WTC11 (cell line): Measurements from ENCODE around the gene GPRC5C. TPM values are rescaled to one million over a fixed set of nuclear protein-coding genes. Genes with fewer than 3 reads are reported as not detected.

ENCODE experiments used
- ATAC-seq: fragments of 200-7000 bp; cut with Tn5 transposase; 2 replicates; pipeline ENCODE4 v1.10.0; 2021; ENCODE audit warnings: mild to moderate bottlenecking, moderate library complexity
- CTCF ChIA-PET: fragments of 300-600 bp; sonication (Branson Sonifier 250); formaldehyde crosslinking; loops from one replicate; lab custom pipeline; 2021; ENCODE audit warnings: antibody characterized with exemption; lab: Charles Lee
- POLR2A ChIA-PET: fragments of 350-600 bp; sonication (Branson Sonifier 250); formaldehyde crosslinking; loops from one replicate; lab custom pipeline; 2021; ENCODE audit warnings: antibody characterized with exemption; lab: Charles Lee
- DNase-seq: peaks from one replicate; pipeline ENCODE4 v3.0.0; 2021; ENCODE audit warnings: low spot score
- H3K27ac Mint-ChIP-seq: 2 replicates; pipeline ENCODE4 v1.8.0; 2021; ENCODE audit warnings: mixed read lengths
- H3K27me3 Mint-ChIP-seq: 2 replicates; pipeline ENCODE4 v1.8.0; 2021; ENCODE audit warnings: low read depth, mild to moderate bottlenecking, moderate library complexity, mixed read lengths
- H3K36me3 Mint-ChIP-seq: 2 replicates; pipeline ENCODE4 v1.8.0; 2021; ENCODE audit warnings: mixed read lengths
- H3K4me1 Mint-ChIP-seq: 2 replicates; pipeline ENCODE4 v1.8.0; 2022; ENCODE audit warnings: mixed read lengths
- H3K4me3 Mint-ChIP-seq: 2 replicates; pipeline ENCODE4 v1.8.0; 2021; ENCODE audit warnings: mild to moderate bottlenecking, moderate library complexity, mixed read lengths
- H3K9me3 Mint-ChIP-seq: 2 replicates; pipeline ENCODE4 v1.8.0; 2021; ENCODE audit warnings: mixed read lengths
- CBFB ChIP-seq: sonication (generic); formaldehyde crosslinking; IDR thresholded peaks from 2 replicates; pipeline ENCODE4 v1.8.1; 2022; ENCODE audit warnings: mild to moderate bottlenecking, low read depth, missing genetic modification reagents
- ESRRA ChIP-seq: sonication (generic); formaldehyde crosslinking; IDR thresholded peaks from 2 replicates; pipeline ENCODE4 v1.8.1; 2022; ENCODE audit warnings: mild to moderate bottlenecking, missing genetic modification reagents, borderline replicate concordance
- FOXP1 ChIP-seq: sonication (generic); formaldehyde crosslinking; IDR thresholded peaks from 2 replicates; pipeline ENCODE4 v1.8.0; 2022; ENCODE audit warnings: missing genetic modification reagents, mild to moderate bottlenecking, moderate library complexity, borderline replicate concordance
- GRHL2 ChIP-seq: fragments of 250-450 bp; sonication (Bioruptor Pico); IDR thresholded peaks from 2 replicates; pipeline ENCODE4 v1.8.0; 2022; ENCODE audit warnings: mild to moderate bottlenecking, moderate library complexity; ENCODE audit not compliant: insufficient replicate concordance, severe bottlenecking
- HMGXB4 ChIP-seq: sonication (generic); formaldehyde crosslinking; IDR thresholded peaks from 2 replicates; pipeline ENCODE4 v1.8.1; 2023; ENCODE audit warnings: mild to moderate bottlenecking, moderate library complexity, missing genetic modification reagents
- MLX ChIP-seq: sonication (generic); formaldehyde crosslinking; IDR thresholded peaks from 2 replicates; pipeline ENCODE4 v1.8.1; 2023; ENCODE audit warnings: mild to moderate bottlenecking, missing genetic modification reagents, moderate library complexity
- NFE2L1 ChIP-seq: sonication (generic); formaldehyde crosslinking; IDR thresholded peaks from 2 replicates; pipeline ENCODE4 v1.8.1; 2023; ENCODE audit warnings: missing genetic modification reagents
- NR1H2 ChIP-seq: sonication (generic); formaldehyde crosslinking; IDR thresholded peaks from 2 replicates; pipeline ENCODE4 v1.9.0; 2021; ENCODE audit warnings: mild to moderate bottlenecking, moderate library complexity, missing genetic modification reagents
- NR3C1 ChIP-seq: sonication (generic); formaldehyde crosslinking; conservative IDR thresholded peaks from 2 replicates; pipeline ENCODE4 v1.8.1; 2023; ENCODE audit warnings: low read depth, mild to moderate bottlenecking, missing genetic modification reagents
- RELA ChIP-seq: sonication (generic); formaldehyde crosslinking; IDR thresholded peaks from 2 replicates; pipeline ENCODE4 v1.8.1; 2022; ENCODE audit warnings: missing genetic modification reagents, mild to moderate bottlenecking, borderline replicate concordance
- SOX15 ChIP-seq: fragments of 250-450 bp; sonication (Bioruptor Pico); IDR thresholded peaks from 2 replicates; pipeline ENCODE4 v1.9.0; 2021; ENCODE audit warnings: mild to moderate bottlenecking
- SP1 ChIP-seq: sonication (generic); formaldehyde crosslinking; conservative IDR thresholded peaks from 2 replicates; pipeline ENCODE4 v1.8.1; 2022; ENCODE audit warnings: missing genetic modification reagents
- TEAD1 ChIP-seq: sonication (generic); formaldehyde crosslinking; IDR thresholded peaks from 2 replicates; pipeline ENCODE4 v1.8.0; 2022; ENCODE audit warnings: mild to moderate bottlenecking, missing genetic modification reagents
- TEAD4 ChIP-seq: sonication (generic); formaldehyde crosslinking; IDR thresholded peaks from 2 replicates; pipeline ENCODE4 v1.8.0; 2022; ENCODE audit warnings: mild to moderate bottlenecking, missing genetic modification reagents
- ZMAT4 ChIP-seq: fragments of 250-450 bp; sonication (Bioruptor Pico); IDR thresholded peaks from 2 replicates; pipeline ENCODE4 v1.9.0; 2021; ENCODE audit warnings: mild to moderate bottlenecking
- ZNF138 ChIP-seq: sonication (generic); formaldehyde crosslinking; conservative IDR thresholded peaks from 2 replicates; pipeline ENCODE4 v1.8.1; 2022; ENCODE audit warnings: mild to moderate bottlenecking, moderate library complexity, missing genetic modification reagents
- ZNF512 ChIP-seq: sonication (generic); formaldehyde crosslinking; IDR thresholded peaks from 2 replicates; pipeline ENCODE4 v1.8.1; 2022; ENCODE audit warnings: missing genetic modification reagents, borderline replicate concordance
- total RNA-seq: library from RNA; stranded (reverse); gene quantifications from 3 replicates; pipeline ENCODE4 v1.2.3, GENCODE V29; 2021
- TF ChIP-seq, protein P1 (sequence below): fragments of 250-450 bp; sonication (Bioruptor Pico); IDR thresholded peaks from 2 replicates; pipeline ENCODE4 v2.1.2; 2022; ENCODE audit warnings: mild to moderate bottlenecking, moderate library complexity
- TF ChIP-seq, protein P2 (sequence below): fragments of 250-450 bp; sonication (Bioruptor Pico); IDR thresholded peaks from 2 replicates; pipeline ENCODE4 v1.9.0; 2021; ENCODE audit warnings: moderate library complexity, mild to moderate bottlenecking, inconsistent platforms, borderline replicate concordance

The GPRC5C gene
- total RNA-seq, 1 experiment from 2014 or later, result 19.6 TPM

GRCh38 chr17:74455025-74455545 is 23.2 kb downstream of the GPRC5C start (continued):
- TF ChIP-seq RELA (CRISPR knock-in tag) (no peak), HMGXB4 (no peak), NFE2L1 (CRISPR knock-in tag) (no peak), TEAD1 (CRISPR knock-in tag) (no peak), NR1H2 (CRISPR knock-in tag) (no peak), ZNF512 (no peak), SP1 (no peak), NR3C1 (CRISPR knock-in tag) (no peak), TEAD4 (CRISPR knock-in tag) (no peak), GRHL2 (CRISPR knock-in tag) (no peak), SOX15 (no peak), ZMAT4 (no peak), CBFB (CRISPR knock-in tag) (no peak)
- TF ChIP-seq, protein P1, sequence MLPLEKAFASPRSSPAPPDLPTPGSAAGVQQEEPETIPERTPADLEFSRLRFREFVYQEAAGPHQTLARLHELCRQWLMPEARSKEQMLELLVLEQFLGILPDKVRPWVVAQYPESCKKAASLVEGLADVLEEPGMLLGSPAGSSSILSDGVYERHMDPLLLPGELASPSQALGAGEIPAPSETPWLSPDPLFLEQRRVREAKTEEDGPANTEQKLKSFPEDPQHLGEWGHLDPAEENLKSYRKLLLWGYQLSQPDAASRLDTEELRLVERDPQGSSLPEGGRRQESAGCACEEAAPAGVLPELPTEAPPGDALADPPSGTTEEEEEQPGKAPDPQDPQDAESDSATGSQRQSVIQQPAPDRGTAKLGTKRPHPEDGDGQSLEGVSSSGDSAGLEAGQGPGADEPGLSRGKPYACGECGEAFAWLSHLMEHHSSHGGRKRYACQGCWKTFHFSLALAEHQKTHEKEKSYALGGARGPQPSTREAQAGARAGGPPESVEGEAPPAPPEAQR (CRISPR knock-in tag), result no peak

DNA sequence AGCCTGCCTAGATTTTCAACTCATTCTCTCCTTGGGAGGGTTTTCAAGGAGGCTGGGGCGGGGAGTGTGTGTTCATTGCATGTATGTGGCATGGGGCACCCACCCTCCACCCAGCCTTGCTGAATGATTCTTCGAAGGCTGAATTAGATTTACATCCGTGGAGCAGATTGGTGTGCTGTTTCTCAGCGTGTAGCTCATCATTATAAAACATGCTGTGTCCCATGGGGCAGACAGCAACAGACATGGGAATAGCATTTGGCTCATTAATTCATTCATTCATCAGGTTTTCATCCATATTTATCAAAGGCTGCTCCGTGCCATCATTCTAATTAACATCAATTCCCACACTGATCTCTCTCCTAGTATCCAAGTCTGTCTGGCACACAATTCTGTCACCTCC is 23.9 kb downstream of the GPRC5C start:
- CTCF ChIA-PET, result interaction anchor here (0.7 to 9.1 kb wide), 16 partner anchors 10 to 289 kb away, joined by 3 to 151 read pairs (median 6); partner anchors contain the start of genes BTBD17, CD300A and CD300H
- Mint-ChIP-seq H3K36me3 (no peaks in the 10 kb centered on the region), H3K4me3 (0 out of 2 replicates have a peak overlapping the region, but pooled peaks have one; percentile 21), H3K9me3 (no peaks in the 10 kb centered on the region), H3K4me1 (peaks cover 42% of the 10 kb centered on the region), H3K27me3 (peaks cover 30% of the 10 kb centered on the region), H3K27ac (no peak overlapping the region)
- ATAC-seq (no peak), DNase-seq (no peak)
- POLR2A ChIA-PET, result interaction anchor here (2.7 to 3.0 kb wide), 2 partner anchors 26 to 76 kb away, joined by 14 to 17 read pairs; no protein-coding TSS in a partner anchor
- TF ChIP-seq ESRRA (CRISPR knock-in tag), result no peak
- TF ChIP-seq GRHL2 (CRISPR knock-in tag), result no peak
- TF ChIP-seq ZNF138, result no peak
- TF ChIP-seq RELA (CRISPR knock-in tag), result no peak
- TF ChIP-seq MLX (CRISPR knock-in tag), result no peak
- TF ChIP-seq, protein P2, sequence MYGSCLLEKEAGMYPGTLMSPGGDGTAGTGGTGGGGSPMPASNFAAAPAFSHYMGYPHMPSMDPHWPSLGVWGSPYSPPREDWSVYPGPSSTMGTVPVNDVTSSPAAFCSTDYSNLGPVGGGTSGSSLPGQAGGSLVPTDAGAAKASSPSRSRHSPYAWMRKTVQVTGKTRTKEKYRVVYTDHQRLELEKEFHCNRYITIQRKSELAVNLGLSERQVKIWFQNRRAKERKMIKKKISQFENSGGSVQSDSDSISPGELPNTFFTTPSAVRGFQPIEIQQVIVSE (CRISPR knock-in tag), result no peak
- TF ChIP-seq FOXP1, result no peak
